Gastroesophageal sphincter (tissue), 4 donors: ENCODE measurements around the gene UVSSA. TPM values are rescaled to one million over a fixed set of nuclear protein-coding genes. Genes with fewer than 3 reads are reported as not detected.

Experiments used
- ATAC-seq: fragments of 150-250 bp; one replicate; pipeline ENCODE4 v1.9.1; 2016; ENCODE audit warnings: mild to moderate bottlenecking, moderate library complexity
- H3K27ac ChIP-seq, 4 donors: fragments of 200-600 bp; sonication (generic) in 3 of 4; 1 replicate in 3 of 4; 2 replicates in 1 of 4; pipeline ENCODE4 v1.5.1; 2016 to 2019
- H3K27me3 ChIP-seq: fragments of 200-600 bp; sonication (generic); one replicate; pipeline ENCODE4 v1.5.1; 2019
- H3K36me3 ChIP-seq, 2 donors: fragments of 200-600 bp; sonication (generic); one replicate each; pipeline ENCODE4 v1.5.1; 2019; ENCODE audit warnings: control low read depth in 1 of 2
- H3K4me1 ChIP-seq, 3 donors: fragments of 200-600 bp; sonication (generic); 1 replicate in 2 of 3; 2 replicates in 1 of 3; pipeline ENCODE4 v1.5.1; 2016 to 2019; ENCODE audit warnings: control low read depth in 2 of 3
- H3K4me3 ChIP-seq, 2 donors: fragments of 200-600 bp; sonication (generic); one replicate each; pipeline ENCODE4 v1.5.1; 2019; ENCODE audit warnings: mild to moderate bottlenecking in 1 of 2, moderate library complexity in 1 of 2
- H3K9me3 ChIP-seq, 3 donors: fragments of 200-600 bp; sonication (generic); one replicate each; pipeline ENCODE4 v1.5.1; 2017 to 2019; ENCODE audit warnings: control low read depth in 2 of 3
- CTCF ChIP-seq, 4 experiments: fragments of 200-600 bp in 2 of 4; fragments of 450-650 bp in 2 of 4; sonication (generic) in 1 of 4; IDR thresholded peaks; one replicate each; pipeline ENCODE4 v1.5.1; 2017 to 2019; ENCODE audit warnings: antibody characterized with exemption in 4 of 4, mild to moderate bottlenecking in 2 of 4, moderate library complexity in 2 of 4
- EP300 ChIP-seq: sonication (generic); formaldehyde crosslinking; IDR thresholded peaks from one replicate; pipeline ENCODE4 v1.6.1; 2017; ENCODE audit warnings: antibody characterized with exemption, mild to moderate bottlenecking
- POLR2A ChIP-seq, 2 donors: fragments of 450-650 bp; IDR thresholded peaks; one replicate each; pipeline ENCODE4 v1.6.1; 2017; ENCODE audit warnings: antibody characterized with exemption in 2 of 2, mild to moderate bottlenecking in 2 of 2, moderate library complexity in 1 of 2
- POLR2AphosphoS5 ChIP-seq: sonication (generic); formaldehyde crosslinking; IDR thresholded peaks from one replicate; pipeline ENCODE4 v1.6.1; 2017; ENCODE audit warnings: antibody characterized with exemption
- WGBS, 2 donors: methylation state at CpG; one replicate each; pipeline ENCODE4 v1.1.5; 2018; ENCODE audit warnings: low coverage in 1 of 2; 5-methylcytosine and 5-hydroxymethylcytosine counted together
- total RNA-seq, 4 donors: library from RNA; depleted of rRNA; stranded (reverse); fragments of >200 nt; gene quantifications; one replicate each; pipeline ENCODE4 v1.1.0, GENCODE V29; 2016

The UVSSA gene
- total RNA-seq, 4 donors from 2014 or later = 3.1 to 24.1 (median 9.9) TPM

GRCh38 chr4:1348014-1348513 lies 1.1 kb downstream of the UVSSA start:
- Histone ChIP-seq H3K27ac (peak overlapping the region; percentile 76 to 99 (median 98)), H3K4me3 (peak overlapping the region; percentile 39 to 94), H3K27me3 (no peaks in the 10 kb centered on the region), H3K9me3 (no peaks in the 10 kb centered on the region), H3K36me3 (peaks cover 0 to 26% of the 10 kb centered on the region in 2 donors), H3K4me1 (peaks cover 0 to 56% (median 26%) of the 10 kb centered on the region in 3 donors)
- no peak for ATAC-seq
- TF ChIP-seq POLR2A (IDR thresholded peaks at IDR 0.05) = no peak
- no peak for TF ChIP-seq CTCF (IDR thresholded peaks at IDR 0.05)
- TF ChIP-seq POLR2AphosphoS5 = no peak
- TF ChIP-seq EP300 = no peak
- WGBS, 2 donors = 33 to 59% methylated on average over 5 to 6 of the region's 12 CpGs

GRCh38 chr4:1348746-1349145 lies 1.7 kb downstream of the UVSSA start:
- no peak for TF ChIP-seq POLR2A (IDR thresholded peaks at IDR 0.05)
- TF ChIP-seq CTCF (IDR thresholded peaks at IDR 0.05) = no peak
- TF ChIP-seq EP300 = no peak
- no peak for TF ChIP-seq POLR2AphosphoS5
- peak overlapping the region in 3 of 4 donors; percentile 96 to 99 (median 99) for H3K27ac ChIP-seq
- peaks cover 0 to 56% (median 26%) of the 10 kb centered on the region in 3 donors for H3K4me1 ChIP-seq
- H3K27me3 ChIP-seq = no peaks in the 10 kb centered on the region
- H3K9me3 ChIP-seq = no peaks in the 10 kb centered on the region
- no peak for ATAC-seq
- peaks cover 0 to 33% of the 10 kb centered on the region in 2 donors for H3K36me3 ChIP-seq
- WGBS, 2 donors = 86 to 87% methylated on average over 20 to 21 of the region's 25 CpGs
- no peak overlapping the region for H3K4me3 ChIP-seq

GRCh38 chr4:1349359-1350168 lies 2.6 kb downstream of the UVSSA start:
- H3K27ac ChIP-seq = peak overlapping the region in 3 of 4 donors; percentile 11 to 96 (median 20)
- WGBS, 2 donors = 92% methylated on average over 5 of the region's 29 CpGs; no CpG with 5 or more reads in 1 of the 2 donors
- no peak for ATAC-seq
- peaks cover 0 to 56% (median 26%) of the 10 kb centered on the region in 3 donors for H3K4me1 ChIP-seq
- no peaks in the 10 kb centered on the region for H3K27me3 ChIP-seq
- no peaks in the 10 kb centered on the region for H3K9me3 ChIP-seq
- TF ChIP-seq POLR2AphosphoS5 (no peak), CTCF (IDR thresholded peaks at IDR 0.05) (no peak), POLR2A (IDR thresholded peaks at IDR 0.05) (no peak), EP300 (no peak)
- H3K36me3 ChIP-seq = peaks cover 0 to 41% of the 10 kb centered on the region in 2 donors
- H3K4me3 ChIP-seq = no peak overlapping the region

GRCh38 chr4:1350169-1350520 lies 3.1 kb downstream of the UVSSA start:
- ATAC-seq = no peak
- H3K27me3 ChIP-seq = no peaks in the 10 kb centered on the region
- peaks cover 0 to 47% of the 10 kb centered on the region in 2 donors for H3K36me3 ChIP-seq
- 86% methylated on average over 4 of the region's 5 CpGs; no CpG with 5 or more reads in 1 of the 2 donors for WGBS, 2 donors
- H3K4me1 ChIP-seq = peaks cover 0 to 51% (median 26%) of the 10 kb centered on the region in 3 donors
- H3K9me3 ChIP-seq = no peaks in the 10 kb centered on the region
- TF ChIP-seq POLR2AphosphoS5 (no peak), EP300 (no peak), POLR2A (IDR thresholded peaks at IDR 0.05) (no peak), CTCF (IDR thresholded peaks at IDR 0.05) (no peak)
- H3K27ac ChIP-seq = peak overlapping the region in 1 of 4 donors; percentile 7
- no peak overlapping the region for H3K4me3 ChIP-seq
